SU-DHL-6 (cell line): Measurements from ENCODE around the gene NPW.

Experiments used
- H2AFZ ChIP-seq: fragments of 200-600 bp; sonication (generic); 2 replicates; pipeline ENCODE4 v1.6.1; 2014; ENCODE audit warnings: low read depth, mild to moderate bottlenecking, moderate library complexity, mixed read lengths, antibody characterized with exemption, low read length; ENCODE audit not compliant: severe bottlenecking
- H3F3A ChIP-seq: fragments of 200-600 bp; shearing (Covaris generic); 2 replicates; pipeline ENCODE4 v1.6.0; 2016; ENCODE audit warnings: antibody characterized with exemption, mild to moderate bottlenecking; ENCODE audit not compliant: insufficient read depth
- H3K27ac ChIP-seq: fragments of 200-600 bp; sonication (generic); 2 replicates; pipeline ENCODE4 v1.5.1; 2016; ENCODE audit warnings: low read depth, mild to moderate bottlenecking, low read length, moderate library complexity, mixed read lengths
- H3K27me3 ChIP-seq: fragments of 200-600 bp; sonication (generic), shearing (Covaris generic); 2 replicates; pipeline ENCODE4 v1.6.0; 2014; ENCODE audit warnings: mild to moderate bottlenecking, low read length
- H3K36me3 ChIP-seq: fragments of 200-600 bp; sonication (generic); 2 replicates; pipeline ENCODE4 v1.6.1; 2014; ENCODE audit warnings: mild to moderate bottlenecking, low read length, mixed read lengths
- H3K4me2 ChIP-seq: fragments of 300-600, 200-600 bp; shearing (Covaris generic), sonication (generic); 2 replicates; pipeline ENCODE4 v1.6.0; 2014; ENCODE audit warnings: low read length, low read depth, mild to moderate bottlenecking; ENCODE audit not compliant: poor library complexity, severe bottlenecking
- H3K4me3 ChIP-seq: fragments of 200-600 bp; sonication (generic); 2 replicates; pipeline ENCODE4 v1.5.1; 2014; ENCODE audit warnings: antibody characterized with exemption, low read length, mild to moderate bottlenecking, mixed read lengths; ENCODE audit not compliant: insufficient read depth, poor library complexity, severe bottlenecking
- H3K79me2 ChIP-seq: fragments of 200-600 bp; sonication (generic); 2 replicates; pipeline ENCODE4 v1.6.1; 2014; ENCODE audit warnings: mild to moderate bottlenecking, low read length, moderate library complexity; ENCODE audit not compliant: insufficient read depth
- H3K9ac ChIP-seq: fragments of 200-600 bp; sonication (generic); 2 replicates; pipeline ENCODE4 v1.7.0; 2014; ENCODE audit warnings: mild to moderate bottlenecking, low read length
- H3K9me2 ChIP-seq: fragments of 200-600 bp; sonication (generic); replicated peaks from 2 replicates; pipeline ENCODE4 v1.6.1; 2014; ENCODE audit warnings: low read length; ENCODE audit not compliant: insufficient read depth
- H3K9me3 ChIP-seq: fragments of 200-600 bp; sonication (generic); 2 replicates; pipeline ENCODE4 v1.6.1; 2014; ENCODE audit warnings: low read length, mixed read lengths; ENCODE audit not compliant: insufficient read depth
- H4K20me1 ChIP-seq: fragments of 200-600 bp; sonication (generic); 2 replicates; pipeline ENCODE4 v1.6.1; 2014; ENCODE audit warnings: low read depth, mild to moderate bottlenecking, antibody characterized with exemption, low read length, moderate library complexity, mixed read lengths
- CTCF ChIP-seq: fragments of 200-600 bp; sonication (generic); IDR thresholded peaks from one replicate; pipeline ENCODE4 v1.5.1; 2017; ENCODE audit warnings: antibody characterized with exemption, mild to moderate bottlenecking, low read length, moderate library complexity; ENCODE audit not compliant: insufficient read depth, poor library complexity, severe bottlenecking
- EZH2phosphoT487 ChIP-seq: fragments of 200-600 bp; sonication (generic), shearing (Covaris generic); conservative IDR thresholded peaks from 2 replicates; pipeline ENCODE4 v1.6.1; 2018; ENCODE audit warnings: mild to moderate bottlenecking, antibody characterized with exemption, low read length, moderate library complexity, mixed read lengths

NPW gene

DNA sequence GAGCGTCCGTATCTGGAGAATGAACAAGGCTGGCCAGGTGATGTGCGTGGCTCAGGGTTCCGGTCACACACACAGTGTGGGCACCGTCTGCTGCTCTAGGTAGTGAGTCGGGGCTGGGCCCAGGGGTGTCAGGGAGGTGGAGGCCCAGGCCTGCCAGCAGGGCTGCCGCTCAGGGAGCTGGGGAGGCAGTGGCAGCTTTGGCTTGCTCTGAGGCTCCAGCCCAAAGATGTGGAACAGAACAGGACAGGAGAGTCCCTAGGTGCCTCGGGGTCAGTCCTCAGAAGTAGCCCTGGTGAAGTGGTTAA lies 43.4 kb upstream of the NPW start:
- H3K4me3 ChIP-seq, result no peak overlapping the region
- H3K9ac ChIP-seq, result no peak overlapping the region
- H3F3A ChIP-seq, result no peaks in the 10 kb centered on the region
- no peaks in the 10 kb centered on the region for H3K36me3 ChIP-seq
- H3K27me3 ChIP-seq, result no peaks in the 10 kb centered on the region
- H3K79me2 ChIP-seq, result peaks cover 22% of the 10 kb centered on the region
- H3K27ac ChIP-seq, result no peak overlapping the region
- no peaks in the 10 kb centered on the region; the same call in 1 of the 2 replicates for H4K20me1 ChIP-seq
- H2AFZ ChIP-seq, result no peak overlapping the region
- H3K9me3 ChIP-seq, result no peaks in the 10 kb centered on the region
- TF ChIP-seq EZH2phosphoT487 (no peak), CTCF (no peak)
- H3K9me2 ChIP-seq, result no peaks in the 10 kb centered on the region
- H3K4me2 ChIP-seq, result no peak overlapping the region

DNA sequence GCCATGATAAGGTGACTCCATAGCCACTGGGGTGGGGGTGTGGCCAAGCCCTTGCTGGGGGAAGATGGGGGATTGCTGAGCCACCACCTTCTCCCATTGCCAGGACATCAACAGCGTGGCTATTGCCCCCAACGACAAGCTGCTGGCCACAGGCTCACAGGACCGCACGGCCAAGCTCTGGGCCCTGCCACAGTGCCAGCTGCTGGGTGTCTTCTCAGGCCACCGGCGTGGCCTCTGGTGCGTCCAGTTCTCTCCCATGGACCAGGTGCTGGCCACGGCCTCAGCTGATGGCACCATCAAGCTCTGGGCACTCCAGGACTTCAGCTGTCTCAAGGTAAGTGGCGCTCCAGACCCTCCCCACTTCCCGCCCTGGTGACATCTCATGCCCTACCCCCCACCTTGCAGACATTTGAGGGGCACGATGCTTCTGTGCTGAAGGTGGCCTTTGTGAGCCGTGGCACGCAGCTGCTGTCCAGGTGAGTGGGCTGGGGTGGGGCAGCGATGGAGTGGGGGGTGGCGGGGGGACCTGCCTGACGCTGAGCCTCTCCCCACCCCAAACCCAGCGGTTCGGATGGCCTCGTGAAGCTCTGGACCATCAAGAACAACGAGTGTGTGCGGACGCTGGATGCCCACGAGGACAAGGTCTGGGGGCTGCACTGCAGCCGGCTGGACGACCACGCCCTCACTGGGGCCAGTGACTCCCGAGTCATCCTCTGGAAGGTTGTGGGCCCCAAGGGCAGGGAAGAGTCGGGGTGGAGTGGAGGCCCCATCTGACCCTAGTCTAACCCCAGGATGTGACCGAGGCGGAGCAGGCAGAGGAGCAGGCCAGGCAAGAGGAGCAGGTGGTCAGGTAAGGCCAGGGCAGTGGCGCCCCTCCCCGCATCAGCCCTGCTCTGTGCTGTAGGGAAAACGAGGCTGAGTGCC lies 42.4 kb upstream of the NPW start:
- H4K20me1 ChIP-seq, result no peaks in the 10 kb centered on the region; the same call in 1 of the 2 replicates
- no peaks in the 10 kb centered on the region for H3K36me3 ChIP-seq
- H3K27ac ChIP-seq, result no peak overlapping the region
- H3K79me2 ChIP-seq, result peaks cover 16% of the 10 kb centered on the region
- no peaks in the 10 kb centered on the region for H3K9me2 ChIP-seq
- H3K4me3 ChIP-seq, result no peak overlapping the region
- no peaks in the 10 kb centered on the region for H3K9me3 ChIP-seq
- no peak overlapping the region for H3K9ac ChIP-seq
- TF ChIP-seq CTCF (no peak), EZH2phosphoT487 (no peak)
- no peak overlapping the region for H3K4me2 ChIP-seq
- H2AFZ ChIP-seq, result no peak overlapping the region
- no peaks in the 10 kb centered on the region for H3K27me3 ChIP-seq
- no peaks in the 10 kb centered on the region for H3F3A ChIP-seq

- TF ChIP-seq CTCF (no peak), EZH2phosphoT487 (no peak)
- Histone ChIP-seq H2AFZ (no peak overlapping the region), H3F3A (no peaks in the 10 kb centered on the region), H3K27me3 (no peaks in the 10 kb centered on the region), H3K4me2 (no peak overlapping the region), H3K36me3 (no peaks in the 10 kb centered on the region), H3K9ac (no peak overlapping the region), H4K20me1 (no peaks in the 10 kb centered on the region), H3K4me3 (no peak overlapping the region), H3K9me2 (no peaks in the 10 kb centered on the region), H3K79me2 (peaks cover 10% of the 10 kb centered on the region), H3K27ac (no peak overlapping the region), H3K9me3 (no peaks in the 10 kb centered on the region)
Observed at GRCh38 chr16:1977875-1978268, 41.7 kb upstream of the NPW start.
